ENCODE results near the gene RDX.

Gene RDX

DNA sequence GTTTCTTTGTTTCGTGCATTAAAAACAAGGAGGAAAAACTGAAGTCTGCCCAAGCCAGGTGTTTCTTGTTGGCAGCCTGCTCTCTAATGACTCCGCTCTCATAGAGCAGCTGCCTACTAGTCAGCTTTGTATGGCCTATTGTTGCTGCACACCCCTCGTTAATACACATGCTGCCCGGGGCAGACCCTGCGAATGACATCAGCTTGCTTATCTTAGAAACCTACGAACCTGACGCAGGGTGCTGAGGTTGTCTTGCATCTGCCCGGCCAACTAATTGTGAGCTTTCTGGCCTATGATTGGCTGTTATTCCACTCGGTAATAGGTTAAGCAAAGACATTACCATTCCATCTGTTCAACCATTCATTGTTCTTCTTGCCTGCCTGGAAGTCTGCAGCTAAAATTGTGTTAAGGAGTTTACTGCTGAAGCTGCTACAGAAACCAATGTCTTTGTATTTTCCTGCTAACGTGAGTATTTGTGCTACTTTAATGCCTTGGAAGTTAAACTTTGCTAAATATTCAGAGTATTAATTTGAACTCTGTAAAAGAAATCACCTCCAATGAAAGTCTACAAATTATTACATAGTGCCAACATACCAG, 165.7 kb downstream of the RDX start:
- no peak overlapping the region for H3K4me3 ChIP-seq (ENCODE audit: low read depth, low read length)
- TF ChIP-seq, protein P1, sequence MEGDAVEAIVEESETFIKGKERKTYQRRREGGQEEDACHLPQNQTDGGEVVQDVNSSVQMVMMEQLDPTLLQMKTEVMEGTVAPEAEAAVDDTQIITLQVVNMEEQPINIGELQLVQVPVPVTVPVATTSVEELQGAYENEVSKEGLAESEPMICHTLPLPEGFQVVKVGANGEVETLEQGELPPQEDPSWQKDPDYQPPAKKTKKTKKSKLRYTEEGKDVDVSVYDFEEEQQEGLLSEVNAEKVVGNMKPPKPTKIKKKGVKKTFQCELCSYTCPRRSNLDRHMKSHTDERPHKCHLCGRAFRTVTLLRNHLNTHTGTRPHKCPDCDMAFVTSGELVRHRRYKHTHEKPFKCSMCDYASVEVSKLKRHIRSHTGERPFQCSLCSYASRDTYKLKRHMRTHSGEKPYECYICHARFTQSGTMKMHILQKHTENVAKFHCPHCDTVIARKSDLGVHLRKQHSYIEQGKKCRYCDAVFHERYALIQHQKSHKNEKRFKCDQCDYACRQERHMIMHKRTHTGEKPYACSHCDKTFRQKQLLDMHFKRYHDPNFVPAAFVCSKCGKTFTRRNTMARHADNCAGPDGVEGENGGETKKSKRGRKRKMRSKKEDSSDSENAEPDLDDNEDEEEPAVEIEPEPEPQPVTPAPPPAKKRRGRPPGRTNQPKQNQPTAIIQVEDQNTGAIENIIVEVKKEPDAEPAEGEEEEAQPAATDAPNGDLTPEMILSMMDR (IDR thresholded peaks at IDR 0.05; ENCODE audit: borderline replicate concordance, insufficient read depth, low read depth, low read length): no peak

DNA sequence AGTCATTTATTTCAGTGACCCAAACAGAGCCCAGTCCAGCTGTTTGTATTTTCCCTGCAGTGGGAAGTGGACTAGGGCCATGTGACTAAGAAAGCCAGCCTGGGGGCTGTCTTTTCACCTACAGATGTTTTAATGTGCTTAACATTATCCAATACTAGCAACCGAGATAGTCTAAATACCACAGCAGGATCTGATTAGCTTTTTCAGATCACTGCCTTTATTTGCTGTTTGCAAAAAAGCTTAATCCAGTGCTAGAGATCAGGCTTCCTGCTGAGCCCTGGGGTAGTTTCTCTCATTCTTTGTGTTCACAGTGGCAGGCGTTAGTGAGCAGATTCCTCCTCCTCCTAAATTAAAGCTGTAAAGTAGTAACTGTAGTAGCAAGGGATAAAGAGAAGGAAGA, 168.3 kb downstream of the RDX start:
- TF ChIP-seq, protein P1 (IDR thresholded peaks at IDR 0.05; ENCODE audit: borderline replicate concordance, insufficient read depth, low read depth, low read length): no peak
- no peak overlapping the region for H3K4me3 ChIP-seq (ENCODE audit: low read depth, low read length)

DNA sequence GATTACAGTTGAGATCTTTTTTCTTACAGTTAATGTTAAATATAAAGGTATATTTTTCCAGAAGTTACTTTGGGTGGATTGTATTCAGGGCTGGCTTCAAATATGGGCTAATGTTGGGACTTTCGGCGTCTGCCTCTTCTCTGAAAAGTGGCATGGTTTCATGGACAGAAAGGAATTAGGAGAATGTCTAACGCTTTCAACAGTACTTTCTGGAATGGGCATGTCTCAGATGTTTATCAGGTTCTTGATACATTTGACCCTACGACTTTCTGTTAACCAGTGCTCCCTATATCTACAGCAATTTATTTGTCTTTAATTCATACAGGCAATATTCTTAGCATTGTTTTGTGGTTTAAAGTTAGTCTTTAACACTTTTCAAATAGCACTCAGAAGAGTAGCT, 169.5 kb downstream of the RDX start:
- TF ChIP-seq, protein P1 (IDR thresholded peaks at IDR 0.05; ENCODE audit: borderline replicate concordance, insufficient read depth, low read depth, low read length): no peak
- no peak overlapping the region for H3K4me3 ChIP-seq (ENCODE audit: low read depth, low read length)

DNA sequence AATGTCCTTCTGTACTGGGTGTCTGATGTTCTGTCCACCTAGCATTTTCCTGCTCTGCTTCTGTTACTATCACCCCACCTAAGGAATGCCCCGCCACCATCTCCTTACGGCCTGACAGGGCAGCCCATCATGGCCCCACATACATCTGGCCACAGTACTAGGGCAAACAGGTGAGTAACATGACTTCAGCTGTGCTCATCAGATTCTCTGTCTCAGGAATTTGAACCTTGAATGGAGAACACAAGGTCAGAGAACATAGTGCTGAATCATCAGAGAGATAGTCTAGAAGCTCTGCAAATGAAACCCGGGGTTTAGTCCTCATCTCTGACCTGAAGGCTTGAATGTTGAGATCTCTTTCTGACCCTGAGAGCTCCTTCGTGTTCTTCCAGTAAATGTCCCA, 170.8 kb downstream of the RDX start:
- H3K4me3 ChIP-seq (ENCODE audit: low read depth, low read length): no peak overlapping the region
- TF ChIP-seq, protein P1 (IDR thresholded peaks at IDR 0.05; ENCODE audit: borderline replicate concordance, insufficient read depth, low read depth, low read length): no peak
